Measurements from ENCODE around the gene WDR27.
"Not testable (repeated sequence)": the region's sequence is repeated elsewhere in the genome, so short reads cannot be mapped to it uniquely, and the experiment has no call there.

The WDR27 gene

DNA sequence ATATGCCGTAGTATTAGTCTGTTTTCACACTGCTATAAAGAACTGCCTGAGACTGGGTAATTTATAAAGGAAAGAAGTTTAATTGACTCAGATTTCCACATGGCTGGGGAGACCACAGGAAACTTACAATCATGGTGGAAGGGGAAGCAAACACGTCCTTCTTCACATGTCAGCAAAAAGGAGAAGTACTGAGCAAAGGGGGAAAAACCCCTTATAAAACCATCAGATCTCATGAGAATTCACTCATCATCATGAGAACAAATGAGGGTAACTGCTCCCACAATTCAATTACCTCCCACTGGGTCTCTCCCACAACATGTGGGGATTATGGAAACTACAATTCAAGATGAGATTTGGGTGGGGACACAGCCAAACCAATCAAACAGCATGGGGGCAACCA, 235.6 kb downstream of the WDR27 start:
- DNase-seq, result not testable (repeated sequence)

DNA sequence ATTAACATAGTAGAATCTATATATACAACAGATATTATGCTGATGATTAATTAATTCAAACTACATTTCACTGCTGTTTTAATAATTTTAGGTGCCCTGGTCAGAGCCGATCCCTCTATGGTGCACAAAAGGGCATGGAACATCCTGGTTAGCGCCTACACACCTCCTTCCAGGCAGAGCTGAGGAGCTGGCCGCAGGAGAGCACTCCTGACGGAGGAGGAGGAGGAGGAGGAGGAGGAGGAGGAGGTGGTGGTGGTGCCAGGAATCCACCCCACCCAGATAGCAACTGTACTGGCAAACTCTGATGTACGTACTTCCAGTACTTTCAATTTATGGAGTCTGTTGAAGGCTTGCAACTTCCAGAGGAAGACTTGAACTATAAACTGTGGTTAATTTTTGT, 244.1 kb downstream of the WDR27 start:
- DNase-seq, result no peak

GRCh38 chr6:169456840-169457239, 245.0 kb downstream of the WDR27 start:
- no peak for DNase-seq

GRCh38 chr6:169455470-169455869, 246.4 kb downstream of the WDR27 start:
- DNase-seq, result no peak

GRCh38 chr6:169454872-169455204, 247.0 kb downstream of the WDR27 start:
- DNase-seq, result no peak

DNA sequence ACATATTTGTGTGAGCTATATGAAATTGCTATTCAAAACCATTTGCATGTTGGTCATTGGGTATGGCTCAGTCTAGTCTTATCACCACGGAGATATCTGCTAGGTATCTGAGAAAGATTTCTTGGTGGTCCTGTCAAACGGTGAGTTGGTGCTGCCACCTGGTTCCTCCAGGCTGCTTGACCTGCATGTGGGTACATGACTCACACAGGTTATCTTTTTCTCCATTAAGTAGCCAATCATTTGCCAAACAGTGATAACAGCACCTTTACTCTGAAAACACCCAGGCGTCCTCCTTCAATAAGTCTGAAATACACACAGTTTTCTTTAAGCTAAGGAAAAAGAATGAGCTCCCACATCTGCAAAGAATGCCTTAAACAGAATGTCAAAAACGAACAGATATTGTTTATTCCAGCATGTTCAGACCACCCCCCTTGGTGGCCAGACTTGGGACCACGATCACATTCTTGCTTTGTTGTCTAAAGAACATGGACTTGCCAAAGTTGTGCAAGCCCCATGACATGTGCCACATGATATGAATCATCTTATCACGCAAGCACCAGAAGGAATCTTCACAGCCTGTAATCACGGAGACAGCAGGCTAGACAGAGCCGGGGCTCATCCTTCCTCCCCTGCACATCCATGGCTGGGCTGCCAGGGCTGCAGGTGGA, 247.5 kb downstream of the WDR27 start:
- no peak for DNase-seq

DNA sequence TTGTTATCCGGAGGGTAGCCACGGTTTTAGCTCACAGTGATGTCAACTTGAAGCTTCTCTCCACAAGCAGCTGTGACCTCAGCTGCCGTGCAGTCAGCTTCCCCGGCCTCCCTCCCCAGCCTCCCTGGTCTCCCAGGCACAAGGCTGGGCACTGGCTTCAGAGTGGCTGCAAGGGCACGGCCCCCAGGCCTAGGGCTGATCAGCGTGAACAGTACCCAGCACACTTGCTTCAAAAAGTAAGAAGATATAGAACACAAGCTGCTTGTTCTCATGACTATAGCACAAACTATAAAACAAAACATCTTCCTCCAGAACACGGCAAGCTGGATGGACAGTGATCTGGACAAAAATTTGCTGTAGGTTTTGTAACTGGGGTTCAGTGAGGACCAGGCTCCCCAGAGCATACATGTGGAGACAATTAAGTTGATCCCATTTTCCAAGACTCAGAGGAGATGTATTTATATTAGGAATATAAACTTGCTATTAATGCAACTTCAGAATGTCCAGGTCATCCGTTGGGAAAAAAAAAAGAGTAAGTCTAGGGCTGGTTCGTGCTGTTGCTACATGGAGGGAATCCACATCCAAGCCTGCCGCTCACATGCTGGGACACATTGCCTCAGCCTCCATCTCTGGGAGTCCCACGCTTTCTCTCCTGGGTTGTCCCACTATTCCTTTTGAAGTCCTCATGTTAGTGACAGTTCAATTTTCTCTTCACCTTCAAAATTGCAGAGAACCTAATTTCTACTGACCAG, 248.8 kb downstream of the WDR27 start:
- DNase-seq, result no peak

DNA sequence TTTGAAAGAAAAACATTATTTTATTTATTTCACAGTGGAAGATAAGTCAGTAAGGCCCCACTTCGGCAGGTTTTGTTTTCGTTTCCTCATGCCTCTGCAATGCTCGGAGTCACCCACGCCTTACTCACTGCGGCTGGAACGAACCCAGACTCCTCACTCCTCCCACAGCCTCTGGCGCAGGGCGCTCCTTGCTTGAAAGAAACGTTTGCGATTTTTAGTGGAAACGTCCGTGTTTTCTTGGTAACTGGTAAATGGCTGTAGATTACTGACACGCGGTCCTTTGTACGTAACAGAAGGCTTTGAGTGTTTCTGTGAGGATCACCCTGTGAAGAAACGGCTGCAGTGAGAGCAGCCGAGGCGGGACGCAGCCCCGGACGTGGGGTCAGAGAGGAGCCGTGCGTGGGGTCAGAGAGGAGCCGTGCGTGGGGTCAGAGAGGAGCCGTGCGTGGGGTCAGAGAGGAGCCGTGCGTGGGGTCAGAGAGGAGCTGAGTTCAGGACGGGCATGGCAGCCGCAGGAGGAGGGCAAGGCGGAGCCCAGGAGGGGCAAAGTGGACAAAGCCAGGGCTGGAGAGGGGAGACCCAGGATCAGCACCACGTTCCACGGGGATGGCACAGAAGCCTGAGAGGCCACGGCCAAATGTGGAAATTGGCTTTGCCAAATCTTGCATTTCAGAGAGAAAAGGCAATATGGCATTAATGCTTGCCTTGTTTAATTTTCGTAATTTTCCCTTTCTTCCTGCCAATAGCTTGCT, 249.5 kb downstream of the WDR27 start:
- DNase-seq, result no peak

DNA sequence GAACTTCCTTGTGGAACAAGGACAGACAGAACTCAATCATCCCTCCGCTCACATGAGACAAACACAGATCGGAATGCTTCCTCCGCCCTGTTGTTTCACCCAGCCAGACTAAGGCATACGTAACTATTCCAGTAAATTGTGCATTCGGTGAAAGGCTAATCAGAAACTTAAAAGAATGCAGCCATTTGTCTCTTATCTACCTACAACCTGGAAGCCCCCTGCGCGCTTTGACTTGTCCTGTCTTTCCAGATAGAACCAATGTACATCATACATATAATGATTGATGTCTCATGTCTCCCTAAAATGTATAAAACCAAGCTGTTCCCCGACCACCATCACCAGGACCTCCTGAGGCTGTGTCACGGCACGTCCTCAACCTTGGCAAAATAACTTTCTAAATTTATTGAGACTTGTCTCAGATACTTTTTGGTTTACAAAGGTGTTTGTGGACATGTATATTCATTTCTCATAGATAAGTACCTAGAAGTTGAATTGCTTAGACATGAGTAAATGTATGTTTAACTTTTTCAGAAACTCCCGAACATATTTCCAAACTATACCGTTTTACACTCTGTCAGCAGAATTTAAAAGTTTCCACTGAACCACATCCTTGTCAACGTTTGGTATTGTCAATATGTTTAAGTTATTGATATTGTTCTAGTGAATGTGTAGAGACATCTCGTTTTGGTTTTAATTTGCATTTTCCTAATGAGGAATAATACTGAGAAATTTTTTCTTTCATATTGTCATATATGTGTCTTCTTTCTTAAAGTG, 250.6 kb downstream of the WDR27 start:
- DNase-seq, result no peak

DNA sequence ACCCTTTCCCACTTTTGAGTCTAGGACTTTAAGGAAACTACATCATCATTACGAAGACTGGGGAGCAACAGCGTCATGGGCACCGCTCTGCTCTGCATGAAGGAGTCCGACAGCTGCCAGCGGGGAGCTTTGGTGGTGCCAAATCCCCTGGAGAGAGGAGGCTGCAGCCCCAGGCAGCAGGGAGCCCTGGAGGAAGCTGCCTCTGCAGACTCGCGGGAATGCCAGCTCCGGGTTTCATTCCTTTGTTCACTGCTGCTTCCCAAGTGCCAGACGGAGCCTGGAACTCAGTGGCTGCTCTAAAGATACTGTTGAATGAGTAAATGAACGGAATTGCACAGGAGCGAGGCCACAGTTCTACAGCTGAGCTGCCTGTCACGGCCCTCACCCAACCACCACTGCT, 251.7 kb downstream of the WDR27 start:
- peak; percentile 68 for DNase-seq

- no peak for DNase-seq
Measured at GRCh38 chr6:169449221-169449620, 252.6 kb downstream of the WDR27 start.

DNA sequence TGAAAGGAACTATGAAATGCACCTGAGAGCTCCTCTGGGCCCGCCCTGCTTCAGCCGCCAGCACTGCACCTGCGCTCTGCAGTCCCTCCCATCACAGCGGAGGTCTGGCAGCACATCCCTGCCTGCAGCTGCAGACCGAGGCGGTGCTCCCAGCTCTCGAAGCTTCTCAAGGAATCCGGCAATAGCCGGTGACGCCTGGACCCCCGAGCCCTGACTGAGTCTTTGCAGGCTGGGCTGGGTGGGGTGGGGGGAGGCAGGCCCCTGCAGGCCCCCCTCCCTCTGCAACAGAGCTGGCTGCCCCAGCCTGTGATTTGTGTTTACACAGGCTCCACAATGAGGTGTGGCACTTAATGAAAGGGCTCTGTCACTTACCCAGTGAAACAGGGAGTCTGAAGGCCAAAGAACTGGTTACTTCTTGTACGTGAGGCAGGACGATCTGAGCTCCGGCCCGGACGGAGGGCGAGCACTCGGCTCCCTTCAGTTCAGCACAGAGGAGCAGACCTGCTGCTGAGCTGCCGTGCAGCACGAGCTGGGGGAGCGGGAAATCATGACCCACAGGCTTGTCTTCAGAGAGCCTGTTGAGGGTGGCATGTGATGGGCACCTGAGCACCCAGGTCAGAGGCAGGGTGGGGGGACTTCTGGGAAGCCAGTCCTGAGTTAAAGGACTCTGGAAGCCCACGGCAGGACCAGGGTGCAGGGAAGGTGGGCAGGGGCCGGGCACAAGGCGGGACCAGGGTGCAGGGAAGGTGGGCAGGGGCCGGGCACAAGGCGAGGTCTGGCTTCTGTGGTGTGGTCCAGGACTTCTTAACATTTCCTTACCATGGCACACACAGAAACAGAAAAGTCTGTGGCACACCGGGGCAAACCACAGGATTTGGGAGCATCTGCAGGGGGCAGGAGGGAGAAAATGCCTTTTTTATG, 255.9 kb downstream of the WDR27 start:
- no peak for DNase-seq

DNA sequence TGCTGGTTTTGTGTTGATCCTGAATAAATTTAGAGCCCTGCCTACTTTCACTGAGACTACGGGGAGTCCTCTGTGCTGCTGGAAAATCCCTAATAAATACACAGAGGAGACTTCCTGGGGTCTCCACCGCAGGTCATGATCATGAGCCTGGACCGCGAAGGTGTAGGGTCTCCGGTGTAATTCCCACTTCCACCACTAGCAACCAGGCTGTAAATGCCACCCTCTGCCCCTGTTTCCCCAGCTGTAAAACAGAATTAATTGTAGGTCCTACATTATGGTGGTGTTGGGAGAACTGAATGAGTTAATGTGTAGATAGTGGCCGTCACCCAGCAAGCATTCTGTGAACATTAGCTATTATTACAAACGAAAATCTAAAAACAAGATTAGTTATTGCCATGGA, 256.6 kb downstream of the WDR27 start:
- no peak for DNase-seq

DNA sequence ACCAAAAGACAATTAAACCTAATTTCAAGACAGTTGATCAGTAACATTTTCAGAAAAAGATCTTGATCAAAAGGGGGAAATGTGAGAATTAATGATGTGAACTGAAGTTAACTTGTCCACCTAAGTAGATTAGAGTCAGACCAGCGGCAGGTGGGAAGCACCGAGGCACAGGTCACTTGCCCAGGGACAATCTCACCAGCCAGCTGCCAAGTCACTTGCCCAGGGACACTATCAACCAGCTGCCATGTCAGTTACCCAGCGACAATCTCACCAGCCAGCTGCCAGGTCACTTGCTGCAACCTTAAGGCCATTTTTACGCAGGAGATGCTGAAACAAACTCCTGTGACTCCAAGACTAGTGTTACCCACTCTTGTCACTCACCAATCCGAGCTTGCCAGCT, 260.5 kb downstream of the WDR27 start:
- no peak for DNase-seq

GRCh38 chr6:169439710-169440109, 262.1 kb downstream of the WDR27 start:
- no peak for DNase-seq

GRCh38 chr6:169434554-169434953, 267.3 kb downstream of the WDR27 start:
- DNase-seq, result not testable (repeated sequence)

DNA sequence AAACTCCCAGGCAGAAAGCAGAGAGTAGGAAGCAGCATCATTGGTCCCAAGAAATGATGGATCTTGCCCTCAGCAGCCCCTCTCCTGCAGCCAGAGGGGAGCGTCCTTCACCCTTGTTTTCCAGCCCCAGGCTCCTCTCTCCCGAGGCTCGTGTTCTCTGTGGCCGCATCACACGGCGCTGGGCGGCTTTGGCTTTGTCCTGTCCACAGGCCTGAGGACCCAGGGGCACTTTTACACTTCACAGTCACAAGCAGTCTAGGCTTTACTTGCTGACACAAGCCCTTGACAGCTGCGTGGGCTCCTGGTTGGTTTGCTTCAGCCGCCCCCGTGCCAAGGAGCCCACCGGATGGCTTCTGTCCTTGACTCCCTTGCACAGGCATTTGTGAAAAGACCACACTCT, 272.8 kb downstream of the WDR27 start:
- DNase-seq, result no peak

DNA sequence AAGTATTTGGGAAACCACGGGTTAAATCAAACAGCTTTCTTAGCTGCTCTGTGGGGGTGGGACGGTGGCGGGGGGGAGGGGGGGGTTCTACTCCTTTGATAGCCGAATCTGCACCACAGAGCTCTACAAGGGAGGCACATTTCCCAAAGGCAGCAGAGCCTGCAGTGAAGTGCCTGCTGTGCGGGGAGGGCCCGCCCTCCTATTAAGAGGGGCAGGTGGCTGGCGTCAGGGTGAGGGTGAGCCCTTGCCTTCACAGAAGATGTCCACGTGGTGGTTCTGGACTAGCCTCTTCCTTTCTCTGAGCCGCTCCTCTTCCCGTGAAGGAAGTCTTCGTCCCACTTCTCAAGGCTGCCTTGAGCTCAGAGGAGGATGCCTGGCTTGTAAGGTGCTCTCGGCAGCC, 273.3 kb downstream of the WDR27 start:
- DNase-seq, result no peak

GRCh38 chr6:169427856-169428255, 274.0 kb downstream of the WDR27 start:
- no peak for DNase-seq

DNA sequence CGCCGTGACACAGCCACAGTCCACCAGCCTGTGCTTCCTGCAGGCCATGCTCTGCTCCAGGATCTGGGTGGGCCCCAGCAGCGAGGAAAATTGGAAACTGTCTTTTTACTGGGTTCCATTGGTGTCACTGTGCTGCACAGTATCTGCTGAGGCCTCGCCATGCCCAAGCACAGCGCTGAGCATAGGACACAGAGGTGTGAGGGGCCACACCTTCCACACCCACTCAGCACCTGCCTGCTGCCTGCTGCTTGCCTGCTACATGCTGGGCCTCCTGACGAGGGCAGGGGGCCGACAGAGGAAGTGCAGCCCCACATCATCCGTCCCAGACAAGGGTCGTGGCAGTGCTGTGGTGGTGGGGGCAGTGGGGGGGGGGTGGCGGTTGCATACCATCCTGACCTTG, 275.2 kb downstream of the WDR27 start:
- no peak for DNase-seq

- no peak for DNase-seq
Measured at GRCh38 chr6:169425628-169426370, 276.0 kb downstream of the WDR27 start.

All from islet precursor cell (in vitro differentiated cells).